ENCODE data around the gene HSPB8. TPM values are rescaled to one million over a fixed set of nuclear protein-coding genes. Genes with fewer than 3 reads are reported as not detected.

Gene HSPB8
- total RNA-seq, 1 experiment from 2014 or later, result 6.7 TPM

GRCh38 chr12:119169150-119169549 is 9.6 kb upstream of the HSPB8 start:
- ATAC-seq (no peak), DNase-seq (ENCODE audit: low spot score) (no peak)
- TF ChIP-seq ZBTB43 (CRISPR knock-in tag; IDR thresholded peaks at IDR 0.05), result no peak
- no peak for TF ChIP-seq ZNF263 (CRISPR knock-in tag; IDR thresholded peaks at IDR 0.05; ENCODE audit: low read depth)
- no peak for TF ChIP-seq ZSCAN18 (CRISPR knock-in tag; IDR thresholded peaks at IDR 0.05)
- Mint-ChIP-seq H3K4me3 (no peak overlapping the region), H3K4me1 (peaks cover 28% of the 10 kb centered on the region), H3K36me3 (no peaks in the 10 kb centered on the region), H3K27ac (no peak overlapping the region), H3K27me3 (ENCODE audit: low read depth) (no peaks in the 10 kb centered on the region; the same call in 1 of the 2 replicates), H3K9me3 (peaks cover 8% of the 10 kb centered on the region)
- ChIA-PET POLR2A (no interaction called here), CTCF (interaction anchor here (1.1 to 1.3 kb wide), 2 partner anchors 13 to 106 kb away, joined by 3 to 6 read pairs; no protein-coding TSS in a partner anchor)

GRCh38 chr12:119171291-119171690 is 7.4 kb upstream of the HSPB8 start:
- CTCF ChIA-PET, result no interaction called here
- Mint-ChIP-seq H3K9me3 (peaks cover 8% of the 10 kb centered on the region), H3K27me3 (ENCODE audit: low read depth) (no peaks in the 10 kb centered on the region; the same call in 1 of the 2 replicates), H3K4me3 (no peak overlapping the region), H3K27ac (no peak overlapping the region), H3K36me3 (no peaks in the 10 kb centered on the region), H3K4me1 (peaks cover 29% of the 10 kb centered on the region)
- ATAC-seq, result no peak
- POLR2A ChIA-PET, result interaction anchor here (1.0 kb wide), 1 partner anchor 17 kb away, joined by 4 read pairs; no protein-coding TSS in a partner anchor
- TF ChIP-seq NFATC4 (CRISPR knock-in tag; IDR thresholded peaks at IDR 0.05) (no peak), E2F5 (CRISPR knock-in tag; IDR thresholded peaks at IDR 0.05) (no peak), E2F1 (CRISPR knock-in tag; IDR thresholded peaks at IDR 0.05) (no peak), NR1H2 (CRISPR knock-in tag; IDR thresholded peaks at IDR 0.05) (no peak), ZNF532 (CRISPR knock-in tag; IDR thresholded peaks at IDR 0.05; ENCODE audit: borderline replicate concordance) (no peak), ETV6 (CRISPR knock-in tag; IDR thresholded peaks at IDR 0.05) (no peak), HMGA2 (CRISPR knock-in tag; IDR thresholded peaks at IDR 0.05) (no peak), ZBTB21 (CRISPR knock-in tag; IDR thresholded peaks at IDR 0.05; ENCODE audit: borderline replicate concordance) (no peak), HMGXB4 (CRISPR knock-in tag; IDR thresholded peaks at IDR 0.05) (no peak), CDX4 (CRISPR knock-in tag; IDR thresholded peaks at IDR 0.05; ENCODE audit: borderline replicate concordance) (no peak), NFE2L1 (CRISPR knock-in tag; IDR thresholded peaks at IDR 0.05) (no peak), GABPB1 (CRISPR knock-in tag; IDR thresholded peaks at IDR 0.05) (no peak), SP1 (CRISPR knock-in tag; conservative IDR thresholded peaks at IDR 0.05) (no peak), MAX (CRISPR knock-in tag; IDR thresholded peaks at IDR 0.05) (no peak), ZNF232 (CRISPR knock-in tag; IDR thresholded peaks at IDR 0.05) (no peak), ZNF423 (CRISPR knock-in tag; IDR thresholded peaks at IDR 0.05) (no peak), NFYB (CRISPR knock-in tag; conservative IDR thresholded peaks at IDR 0.05; ENCODE audit: low read depth) (no peak), ZNF317 (CRISPR knock-in tag; IDR thresholded peaks at IDR 0.05; ENCODE audit: borderline replicate concordance, low read depth) (no peak)
- no peak for DNase-seq (ENCODE audit: low spot score)

All from WTC11 (cell line).